ENCODE results near the gene PPP1R1C.
"Not testable (repeated sequence)": the region's sequence is repeated elsewhere in the genome, so short reads cannot be mapped to it uniquely, and the experiment has no call there.

PPP1R1C gene, protein sequence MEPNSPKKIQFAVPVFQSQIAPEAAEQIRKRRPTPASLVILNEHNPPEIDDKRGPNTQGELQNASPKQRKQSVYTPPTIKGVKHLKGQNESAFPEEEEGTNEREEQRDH

DNA sequence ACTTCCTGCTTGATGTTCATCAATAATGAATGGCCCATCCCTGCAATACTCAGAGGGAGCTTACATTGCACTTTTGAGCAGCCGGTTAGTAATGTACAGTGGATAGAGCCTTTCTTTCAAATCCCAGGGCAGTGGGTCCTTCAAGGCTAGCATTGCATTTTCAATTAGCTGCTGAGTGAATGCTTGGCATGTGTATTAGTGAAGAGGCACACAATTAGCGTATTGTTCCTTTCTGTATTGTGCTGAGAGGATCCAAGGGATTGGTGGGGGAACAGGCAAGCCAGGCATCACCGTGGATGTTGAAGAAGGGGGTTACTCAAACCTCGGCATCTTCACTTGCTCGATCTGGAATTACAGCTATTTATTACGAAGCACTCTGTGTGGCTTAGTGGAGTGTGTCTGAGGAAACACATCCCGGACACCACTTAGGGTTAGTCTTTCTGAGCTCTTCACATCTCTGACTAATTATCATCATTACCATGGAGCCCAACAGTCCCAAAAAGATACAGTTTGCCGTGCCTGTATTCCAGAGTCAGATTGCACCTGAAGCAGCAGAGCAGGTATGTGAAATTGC is at the start of gene PPP1R1C:
Gene PPP1R1C (plus strand): TSS at position 222 of the 574 bp plus-strand sequence. CDS start 258 bp downstream, at position 480.
- DNase-seq (ENCODE audit: low spot score) (no peak), FAIRE-seq (no peak)

DNA sequence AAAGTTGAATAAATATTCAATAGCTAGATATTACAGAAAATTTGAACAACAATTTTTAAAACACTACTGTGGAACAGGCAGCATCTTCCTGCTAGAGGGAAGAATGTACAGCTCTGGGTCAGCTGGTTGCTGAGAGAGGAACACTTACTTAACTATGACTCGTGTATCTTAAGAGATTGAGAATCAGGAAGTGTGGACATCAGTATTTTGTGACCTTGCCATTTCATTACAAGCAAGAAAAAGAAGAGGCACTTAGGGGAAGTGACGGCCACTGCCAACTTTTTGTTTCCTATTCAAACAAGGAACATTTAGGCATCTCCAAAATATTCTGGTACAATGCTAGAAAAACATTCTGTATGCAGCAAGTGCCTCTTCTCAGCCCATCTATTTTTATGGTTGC is 48.2 kb upstream of the PPP1R1C start:
- DNase-seq (ENCODE audit: low spot score) (no peak), FAIRE-seq (no peak)

DNA sequence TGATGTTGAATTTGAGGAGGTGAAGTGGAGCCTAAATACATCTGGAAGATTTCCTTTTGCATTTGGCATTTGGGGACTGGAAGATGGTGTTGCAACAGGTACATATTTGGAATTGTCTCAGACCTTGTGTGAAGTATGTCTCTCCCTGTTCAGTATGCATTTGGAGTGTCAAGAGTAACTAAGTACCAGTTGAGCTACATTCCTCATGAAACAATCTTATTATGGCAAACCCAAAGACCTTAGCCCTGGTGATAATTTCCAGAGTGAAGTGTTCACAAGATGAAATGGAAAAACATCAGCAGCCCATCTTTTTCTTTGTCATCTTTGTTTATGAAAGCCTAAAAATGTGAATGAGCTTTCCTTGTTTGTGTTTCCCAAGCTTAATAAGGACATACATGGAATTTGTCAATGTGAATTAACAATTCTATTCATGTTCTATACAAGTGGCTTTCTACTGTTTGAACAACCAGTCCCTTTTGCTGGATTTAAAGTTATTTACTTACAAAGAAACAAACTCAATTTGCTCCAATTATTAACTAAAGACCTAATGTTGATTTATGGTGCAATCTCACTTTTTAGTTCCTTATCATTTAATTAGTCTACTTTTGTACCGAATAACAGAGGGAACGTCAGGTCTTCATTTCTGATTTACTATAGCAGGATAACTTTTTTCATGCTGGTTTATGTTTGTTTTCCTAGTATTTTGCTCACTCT is 42.1 kb upstream of the PPP1R1C start:
- no peak for DNase-seq (ENCODE audit: low spot score)
- no peak for FAIRE-seq

DNA sequence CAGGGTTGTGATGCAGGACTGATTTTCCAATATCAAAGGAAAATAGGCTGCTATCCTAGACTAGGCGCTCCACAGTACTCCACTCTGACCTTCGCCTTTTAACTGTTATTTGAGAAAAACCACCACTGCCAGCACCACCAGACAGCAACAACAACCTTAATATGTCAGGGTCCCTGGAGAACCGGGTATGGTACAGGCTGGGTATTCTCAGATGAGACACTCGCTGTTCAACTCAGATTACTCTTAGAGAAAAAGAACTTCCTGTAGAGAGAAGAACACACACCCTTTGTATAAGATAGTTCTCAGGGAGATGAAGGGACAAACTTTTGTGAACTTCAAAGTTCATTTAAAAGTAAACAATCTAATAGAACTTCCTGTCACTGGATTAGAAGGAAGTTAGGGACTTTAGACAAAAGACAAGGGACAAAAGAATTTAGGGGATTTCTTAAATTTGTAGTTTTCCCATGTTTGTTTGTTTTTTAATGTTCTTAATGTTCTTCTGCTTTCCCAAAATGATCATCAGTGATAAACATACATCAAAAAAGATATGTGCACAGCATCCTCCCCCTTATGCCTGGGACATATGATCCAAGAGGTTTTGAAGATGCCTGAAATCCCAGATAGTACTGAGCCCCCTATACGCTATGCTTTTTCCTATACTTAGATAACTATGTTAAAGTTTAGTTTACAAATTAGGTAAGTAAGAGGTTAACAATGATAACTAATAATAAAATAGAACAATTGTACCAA is 41.3 kb upstream of the PPP1R1C start:
- FAIRE-seq (no peak), DNase-seq (ENCODE audit: low spot score) (no peak)

DNA sequence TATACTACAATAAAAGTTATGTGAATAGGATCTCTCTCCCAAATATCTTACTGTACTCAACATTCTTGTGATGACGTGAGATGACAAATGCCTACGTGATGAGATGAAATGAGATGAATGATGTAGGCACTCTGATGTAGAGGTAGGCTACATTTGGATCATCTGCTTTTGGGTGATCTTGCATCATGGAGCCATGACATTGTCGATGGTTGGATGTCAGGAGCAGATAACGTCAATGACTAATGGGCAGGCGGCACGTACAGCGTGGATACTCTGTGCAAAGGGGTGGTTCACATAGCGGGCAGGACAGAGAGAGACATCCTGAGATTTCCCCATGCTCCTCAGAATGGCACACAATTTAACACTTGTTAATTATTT is 40.8 kb upstream of the PPP1R1C start:
- FAIRE-seq (peak; percentile 23), DNase-seq (ENCODE audit: low spot score) (no peak)

DNA sequence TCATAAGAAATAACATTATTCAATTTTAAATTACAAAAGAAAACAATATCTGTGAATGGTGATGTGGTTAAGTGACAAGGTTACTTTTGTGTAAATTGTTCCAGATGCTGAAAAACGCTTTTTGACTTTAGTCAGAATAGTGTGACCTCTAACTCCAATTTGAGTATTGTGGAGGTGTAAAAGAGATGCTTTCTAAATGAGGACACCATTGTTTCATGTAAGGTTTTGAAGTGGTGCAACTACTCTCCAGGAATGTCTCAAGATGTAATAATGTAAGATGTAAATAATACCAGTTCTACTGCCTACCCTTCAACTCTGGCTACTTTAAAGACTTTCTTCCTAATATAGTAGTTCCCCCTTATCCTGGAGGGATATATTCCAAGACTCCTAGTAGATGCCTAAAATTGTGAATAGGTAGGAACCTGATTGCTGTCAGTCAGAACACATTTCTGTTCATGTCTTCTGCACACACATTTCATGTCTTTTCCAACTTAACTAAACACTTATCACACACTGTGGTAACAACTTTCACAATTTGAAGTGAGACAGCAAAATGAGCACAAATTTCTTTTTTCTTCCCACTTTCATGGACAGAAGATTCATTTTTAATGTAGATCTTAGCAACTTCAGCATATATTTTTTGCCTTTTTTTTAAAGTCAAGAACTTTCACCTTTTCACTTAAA is 39.1 kb upstream of the PPP1R1C start:
- no peak for FAIRE-seq

DNA sequence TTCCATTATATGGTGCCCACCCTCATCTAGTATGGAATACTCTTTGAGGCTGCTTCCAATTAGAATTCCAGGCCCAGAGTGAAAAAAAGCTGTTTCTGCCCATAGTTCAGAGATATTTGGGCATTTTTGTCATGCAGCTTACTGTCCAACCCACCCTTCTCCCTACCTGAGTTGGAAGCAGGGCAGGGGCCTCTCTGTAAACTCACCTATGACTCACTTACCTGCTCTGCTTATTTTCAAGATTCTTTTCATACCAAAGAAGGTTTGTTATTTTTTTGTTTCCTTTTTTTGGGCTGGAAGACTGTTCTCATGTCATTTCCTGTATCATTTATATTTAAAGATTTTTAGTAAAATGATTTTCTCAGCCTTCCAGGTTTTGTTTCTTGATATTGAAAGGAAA is 38.4 kb upstream of the PPP1R1C start:
- DNase-seq (ENCODE audit: low spot score) = no peak
- no peak for FAIRE-seq

More for the DNA sequence above, 39.1 kb upstream of the PPP1R1C start:
- no peak for DNase-seq (ENCODE audit: low spot score)

DNA sequence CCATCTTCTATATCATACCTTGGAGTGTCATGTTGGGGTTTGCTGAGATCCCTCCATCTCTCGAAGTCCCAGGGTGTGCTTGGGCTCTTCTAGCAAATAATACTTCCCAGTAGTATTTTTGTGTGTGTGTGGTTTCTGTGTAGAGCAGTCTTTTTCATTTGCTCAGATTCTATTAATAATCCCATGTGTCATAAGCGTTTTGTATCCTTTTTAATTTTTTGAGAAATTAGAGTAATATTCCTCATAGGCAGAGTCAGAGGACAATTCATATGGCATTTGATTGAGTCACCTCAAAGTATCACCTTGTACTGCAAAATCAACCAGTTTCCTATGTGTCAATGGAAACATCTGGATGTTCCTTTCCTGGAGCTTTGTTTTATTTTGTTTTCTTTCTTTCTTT is 37.4 kb upstream of the PPP1R1C start:
- FAIRE-seq (no peak), DNase-seq (ENCODE audit: low spot score) (no peak)

DNA sequence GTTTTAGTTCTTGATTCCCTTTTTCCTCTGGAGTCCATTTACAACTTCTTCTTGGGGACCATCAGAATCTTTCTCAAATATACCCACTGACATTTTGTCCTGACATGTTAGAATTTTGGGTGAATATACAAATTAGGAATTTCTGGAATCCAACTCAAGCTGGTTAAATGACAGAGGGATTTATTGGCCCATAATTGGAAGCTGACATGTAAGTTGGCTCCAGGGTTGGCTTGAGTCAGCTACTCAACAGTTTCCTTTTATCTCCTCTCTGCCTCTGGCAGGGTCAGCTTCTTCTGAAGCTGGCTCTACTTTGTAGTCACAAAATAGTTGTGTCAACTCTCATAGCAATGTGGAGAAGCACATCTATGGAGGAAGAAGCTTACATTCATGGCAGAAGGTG is 36.6 kb upstream of the PPP1R1C start:
- FAIRE-seq (no peak), DNase-seq (ENCODE audit: low spot score) (no peak)

DNA sequence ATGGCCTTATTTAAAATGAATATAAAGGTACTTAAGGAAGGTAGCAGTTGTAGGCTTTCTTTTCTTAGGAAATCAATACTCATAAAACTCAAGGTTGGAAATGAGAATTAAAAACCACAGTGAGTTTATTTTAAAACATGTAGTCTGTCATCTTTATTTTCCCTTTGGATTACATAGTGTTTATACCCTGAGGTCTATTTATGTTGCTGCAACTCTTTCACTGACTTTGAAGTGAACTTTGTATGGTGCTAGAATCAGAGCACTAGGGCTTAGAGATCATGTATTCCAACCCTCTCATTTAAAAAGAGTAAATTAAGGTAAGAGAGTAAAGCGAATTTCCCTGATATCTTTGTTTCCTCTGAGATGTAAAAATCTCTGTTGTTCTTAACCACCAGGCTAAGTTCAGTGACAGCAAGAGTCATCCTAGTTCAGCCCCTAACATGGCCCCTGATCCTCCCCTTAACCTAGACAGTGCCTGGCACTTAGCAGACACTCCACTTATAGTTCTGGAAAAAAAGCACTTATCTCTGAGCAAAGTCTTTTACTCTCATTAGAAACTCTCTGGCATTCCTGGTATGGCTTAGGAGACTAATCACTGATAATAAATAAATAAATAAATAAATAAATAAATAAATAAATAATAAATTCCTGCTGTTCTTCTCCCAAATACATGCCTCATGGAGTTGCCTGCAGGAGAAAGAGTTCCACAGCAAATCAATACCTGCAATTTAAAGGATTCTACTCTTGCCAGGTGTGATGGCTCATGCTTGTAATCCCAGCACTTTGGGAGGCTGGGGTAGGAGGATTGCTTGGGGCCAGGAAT is 33.0 kb upstream of the PPP1R1C start:
- FAIRE-seq (no peak), DNase-seq (ENCODE audit: low spot score) (no peak)

DNA sequence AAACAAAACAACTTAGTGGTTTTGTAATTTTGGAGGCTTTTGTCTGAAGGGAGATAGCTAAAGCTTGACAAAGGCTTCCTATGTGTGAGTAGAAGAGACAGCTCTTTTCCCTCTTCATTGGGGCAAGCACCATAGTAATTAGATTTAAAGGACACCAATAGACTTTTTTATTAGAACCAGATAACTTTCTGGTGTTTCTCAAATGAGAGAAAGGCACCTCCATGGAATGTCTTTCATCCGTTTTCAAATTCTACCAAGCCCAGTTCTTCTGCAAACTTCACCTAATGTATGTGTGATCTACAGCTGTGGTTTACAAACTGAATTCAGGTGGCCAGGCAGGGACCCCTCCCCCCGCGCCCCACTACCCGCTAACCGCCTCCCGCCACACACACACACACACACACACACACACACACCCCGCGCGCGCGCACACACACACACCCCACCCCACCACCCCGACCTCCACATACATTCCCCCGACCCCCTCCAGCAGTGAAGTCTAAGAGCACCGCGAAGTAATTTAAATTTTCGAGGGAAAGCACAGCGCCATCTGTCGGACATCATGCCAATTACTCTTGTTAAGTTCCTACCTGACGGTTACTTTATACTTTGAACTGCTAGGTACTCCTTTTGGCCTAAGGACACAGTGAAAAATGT is 31.6 kb upstream of the PPP1R1C start:
- peak; percentile 32 for DNase-seq (ENCODE audit: low spot score)
- FAIRE-seq = no peak

DNA sequence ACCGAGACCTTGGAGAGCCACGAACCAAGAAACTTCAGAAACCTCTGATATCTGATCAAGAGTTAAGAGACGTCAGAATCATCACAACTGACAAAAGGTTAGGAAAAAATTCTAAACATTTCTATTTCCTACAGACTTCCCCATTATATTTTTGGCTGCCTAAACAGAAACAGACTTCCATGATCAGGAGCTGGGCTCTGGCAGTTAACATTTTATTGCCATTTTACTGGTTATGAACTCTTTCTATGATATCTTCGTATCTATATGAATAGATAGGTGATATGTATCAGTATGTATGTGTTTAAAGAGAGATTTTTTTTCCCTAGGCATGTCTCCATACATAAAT is 31.1 kb upstream of the PPP1R1C start:
- DNase-seq (ENCODE audit: low spot score) (no peak), FAIRE-seq (no peak)

DNA sequence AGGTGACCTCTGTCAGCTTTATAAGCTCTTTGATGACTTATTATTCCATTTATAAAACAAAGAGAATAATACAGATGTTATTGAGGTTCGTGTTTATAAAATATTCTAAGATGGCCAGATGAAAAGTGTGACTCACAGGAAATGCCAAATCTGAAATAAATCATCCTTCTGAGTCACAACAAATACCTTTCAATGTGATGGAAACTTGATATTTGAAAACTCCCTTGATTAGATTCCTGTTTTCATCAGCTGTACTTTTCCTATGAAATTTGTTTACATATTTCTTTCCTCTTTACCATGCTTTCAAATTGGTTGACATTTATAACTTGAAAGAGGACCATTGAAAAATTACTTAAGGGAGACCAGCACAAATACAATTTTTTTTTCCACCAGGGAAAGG is 30.6 kb upstream of the PPP1R1C start:
- no peak for FAIRE-seq
- peak; percentile 36 for DNase-seq (ENCODE audit: low spot score)

DNA sequence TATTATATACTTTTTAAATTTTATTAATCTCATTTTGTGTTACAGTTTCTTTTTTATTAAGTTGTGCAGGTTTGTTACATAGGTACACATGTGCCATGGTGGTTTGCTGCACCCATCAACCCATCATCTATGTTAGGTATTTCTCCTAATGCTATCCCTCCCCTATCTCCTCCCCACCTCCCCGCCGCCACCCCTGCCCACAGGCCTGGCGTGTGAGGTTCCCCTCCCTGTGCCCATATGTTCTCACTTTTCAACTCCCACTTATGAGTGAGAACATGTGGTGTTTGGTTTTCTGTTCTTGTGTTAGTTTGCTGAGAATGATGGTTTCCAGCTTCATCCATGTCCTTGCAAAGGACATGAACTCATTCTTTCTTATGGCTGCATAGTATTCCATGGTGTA is 29.8 kb upstream of the PPP1R1C start:
- not testable (repeated sequence) for FAIRE-seq; DNase-seq (ENCODE audit: low spot score)

DNA sequence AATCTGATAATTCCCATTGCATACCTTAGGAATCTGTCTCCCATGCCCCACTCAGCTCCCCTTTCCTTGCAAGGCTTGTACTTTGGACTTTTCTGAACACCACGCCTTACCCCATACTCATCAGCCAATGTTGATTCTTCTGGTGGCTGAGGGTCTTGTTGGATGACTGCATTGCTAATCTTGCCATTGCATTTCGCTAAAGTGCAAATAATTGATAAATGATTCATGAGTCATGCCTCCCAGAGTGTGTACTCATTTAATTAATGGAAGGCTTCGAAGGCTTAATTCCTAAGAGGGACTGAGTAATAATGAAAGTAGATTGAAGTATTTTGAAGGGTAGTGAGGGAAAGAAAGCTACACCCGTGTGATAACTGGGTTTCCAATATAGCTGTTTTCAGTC is 28.0 kb upstream of the PPP1R1C start:
- FAIRE-seq (no peak), DNase-seq (ENCODE audit: low spot score) (no peak)

DNA sequence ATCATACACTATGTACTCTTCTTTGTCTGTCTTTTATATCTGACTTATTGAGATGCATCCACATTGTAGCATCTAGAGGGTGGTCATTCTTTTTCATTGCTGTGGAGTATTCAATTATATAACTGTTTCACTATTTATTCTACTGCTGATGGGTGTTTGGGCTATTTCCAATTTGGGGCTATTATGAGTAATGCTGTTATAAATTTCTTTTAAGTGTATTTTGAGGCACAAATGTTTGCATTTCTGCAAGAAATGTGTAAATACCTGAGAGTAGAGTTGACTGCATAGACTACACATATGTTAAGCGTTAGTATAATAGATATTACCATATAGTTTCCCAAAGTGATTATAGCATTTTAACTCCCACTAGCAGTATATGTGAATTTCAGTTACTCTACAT is 26.9 kb upstream of the PPP1R1C start:
- no peak for FAIRE-seq
- DNase-seq (ENCODE audit: low spot score) = no peak

DNA sequence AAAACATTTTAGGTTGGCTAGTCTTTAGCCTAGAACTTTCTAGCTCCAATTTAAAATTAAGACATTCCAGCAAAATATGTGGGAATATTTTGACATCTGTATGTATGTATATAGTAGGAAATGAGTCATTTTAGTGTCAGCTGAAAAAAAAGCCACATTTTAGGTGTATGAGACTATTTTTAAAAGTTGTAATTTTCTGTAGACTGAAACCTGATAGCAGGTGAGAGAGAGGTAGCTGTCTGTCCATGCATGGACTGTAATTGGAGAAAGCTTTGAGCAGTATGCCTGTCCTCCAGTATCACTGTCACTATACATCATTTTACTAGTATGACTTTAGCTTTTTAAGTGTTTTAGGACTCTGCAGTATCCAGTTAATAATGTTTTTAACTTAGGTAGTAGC is 26.1 kb upstream of the PPP1R1C start:
- DNase-seq (ENCODE audit: low spot score) (no peak), FAIRE-seq (no peak)

DNA sequence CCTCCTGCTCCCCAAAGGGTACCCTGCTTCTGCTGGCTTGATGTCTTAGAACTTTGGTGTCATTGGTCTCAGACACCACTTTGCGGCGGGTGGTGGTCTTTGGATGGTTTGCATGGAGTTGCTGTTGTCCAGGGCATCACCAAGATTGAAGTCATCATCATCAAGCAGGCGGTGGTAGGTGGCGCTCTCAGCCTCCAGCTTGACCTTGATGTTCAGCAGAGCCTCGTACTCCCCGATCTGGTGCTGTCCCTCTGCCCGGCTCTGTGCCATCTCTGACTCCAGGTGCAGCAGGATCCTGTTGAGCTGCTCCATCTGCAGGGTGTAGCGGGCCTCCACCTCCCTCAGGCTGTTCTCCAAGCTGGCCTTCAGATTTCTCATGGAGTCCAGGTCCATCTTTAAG is 24.5 kb upstream of the PPP1R1C start:
- not testable (repeated sequence) for DNase-seq (ENCODE audit: low spot score); FAIRE-seq

DNA sequence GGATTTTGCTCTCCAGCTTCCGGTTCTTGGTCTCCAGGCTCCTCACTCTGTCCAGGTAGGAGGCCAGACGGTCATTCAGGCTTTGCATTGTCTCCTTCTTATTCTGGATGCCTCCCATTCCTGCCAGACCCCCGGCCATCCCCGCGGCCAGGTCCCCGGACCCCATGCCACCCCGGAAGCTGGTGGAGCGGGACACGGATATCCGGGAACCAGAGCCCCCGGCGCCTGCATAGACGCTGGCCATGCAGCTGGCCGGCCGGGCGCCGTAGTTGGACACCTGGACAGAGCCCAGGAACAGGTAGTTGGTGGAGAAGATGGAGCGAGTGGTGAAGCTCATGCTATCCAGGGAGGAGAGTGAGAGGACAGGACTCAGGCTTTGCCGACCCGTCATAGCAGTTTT is 23.5 kb upstream of the PPP1R1C start:
- DNase-seq (ENCODE audit: low spot score) (no peak), FAIRE-seq (no peak)

DNA sequence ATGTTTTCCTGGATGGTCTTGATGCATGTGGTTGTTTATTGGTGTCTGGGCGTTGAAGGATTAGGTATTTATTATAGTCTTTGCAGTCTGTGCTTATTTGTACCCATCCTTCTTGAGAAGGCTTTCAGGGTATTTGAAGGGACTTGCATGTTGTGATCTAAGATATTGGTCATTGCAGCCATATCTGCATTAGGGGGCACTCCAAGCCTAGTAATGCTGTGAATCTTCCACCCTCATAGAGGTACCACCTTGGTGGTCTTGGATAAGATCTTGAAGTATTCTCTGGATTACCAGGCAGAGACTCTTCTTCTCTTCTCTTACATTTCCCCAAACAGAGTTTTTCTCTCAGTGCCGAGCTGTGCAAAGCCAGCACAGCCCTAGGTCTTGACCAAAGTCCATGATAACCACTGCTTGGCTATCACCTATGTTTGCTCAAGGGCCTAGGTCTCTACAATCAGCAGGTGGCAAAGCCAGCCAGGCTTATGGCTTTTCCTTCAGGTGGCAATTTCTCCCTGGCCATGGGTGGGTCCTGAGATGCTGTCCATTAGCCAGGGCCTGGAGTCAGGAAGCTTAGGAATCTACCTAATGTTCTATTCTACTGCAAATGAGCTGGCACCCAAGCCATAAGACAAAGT is 15.4 kb upstream of the PPP1R1C start:
- DNase-seq (ENCODE audit: low spot score) = no peak
- FAIRE-seq = no peak

Measured in urothelium cell line (cell line).